ENCODE data around the gene FGF9.

DNA sequence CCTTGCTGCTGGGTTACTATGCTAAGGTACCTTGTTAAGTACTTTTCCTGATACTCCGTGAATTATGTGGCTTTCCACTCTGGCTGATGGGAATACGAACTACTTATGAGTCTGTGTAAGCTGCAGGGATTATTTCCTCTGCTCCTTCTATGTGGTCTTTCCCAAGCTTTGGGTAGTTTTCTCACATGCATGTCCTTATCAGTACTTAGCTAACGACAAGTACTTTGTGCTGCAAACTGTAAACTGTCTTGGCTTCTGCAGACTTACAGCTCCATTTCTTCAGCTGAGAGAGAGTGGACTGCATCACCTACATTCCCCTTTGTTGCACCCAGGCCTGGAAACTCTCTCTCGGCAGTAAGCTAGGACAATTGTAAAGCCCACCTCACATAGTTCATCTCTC lies 76.6 kb downstream of the FGF9 start:
- TF ChIP-seq EZH2 (IDR thresholded peaks at IDR 0.05; ENCODE audit: insufficient read depth, poor library complexity, severe bottlenecking) (no peak), EZH2phosphoT487 (IDR thresholded peaks at IDR 0.05; ENCODE audit: insufficient read depth, low read depth) (no peak)

Measured in GM23248 (cell line).